SH-SY5Y (cell line): ENCODE data around the gene SUN2.

Experiments
- GATA2 ChIP-seq: IDR thresholded peaks from 2 replicates; pipeline ENCODE4 v1.6.1; 2011; ENCODE audit warnings: mild to moderate bottlenecking, low read depth, low read length
- GATA3 ChIP-seq: IDR thresholded peaks from 2 replicates; pipeline ENCODE4 v1.6.1; 2011; ENCODE audit warnings: low read depth, mild to moderate bottlenecking, low read length, moderate library complexity

- TF ChIP-seq GATA2 (no peak), GATA3 (no peak)
Measured at GRCh38 chr22:38694049-38694448, 61.7 kb downstream of the SUN2 start.
